Measurements from ENCODE around the gene ABCB6.
A peak's percentile ranks its signal among the peaks of the same experiment; 100 is the strongest.
"Not testable (repeated sequence)": the region's sequence is repeated elsewhere in the genome, so short reads cannot be mapped to it uniquely, and the experiment has no call there.

ABCB6 gene

GRCh38 chr2:219213486-219214071 is 5.2 kb downstream of the ABCB6 start:
- DNase-seq (ENCODE audit: low spot score), result no peak

- no peak for DNase-seq (ENCODE audit: low spot score)
These were observed 5.7 kb downstream of the ABCB6 start for GRCh38 chr2:219213026-219213415.

DNA sequence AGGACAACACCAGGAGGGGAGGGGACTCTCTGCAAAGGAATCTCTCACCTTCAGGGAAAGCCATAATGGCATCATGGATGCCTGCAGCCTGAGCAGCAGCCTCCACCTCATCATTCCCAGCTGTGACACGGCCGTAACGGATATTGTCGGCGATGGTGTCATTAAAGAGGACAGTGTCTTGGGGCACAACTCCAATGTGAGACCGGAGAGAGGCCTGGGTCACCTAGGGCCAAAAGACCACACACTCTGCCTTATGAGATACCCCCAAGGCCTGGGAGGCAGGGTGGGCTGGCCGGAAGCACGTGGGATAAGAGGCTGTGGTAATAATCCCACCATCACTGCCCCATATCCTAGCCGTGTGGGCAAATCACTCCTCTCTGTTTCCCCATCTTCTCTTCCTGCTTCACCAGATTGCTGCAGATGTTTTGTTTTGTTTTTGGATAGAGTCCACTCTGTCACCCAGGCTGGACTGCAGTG is 7.8 kb downstream of the ABCB6 start:
- no peak for DNase-seq (ENCODE audit: low spot score)

DNA sequence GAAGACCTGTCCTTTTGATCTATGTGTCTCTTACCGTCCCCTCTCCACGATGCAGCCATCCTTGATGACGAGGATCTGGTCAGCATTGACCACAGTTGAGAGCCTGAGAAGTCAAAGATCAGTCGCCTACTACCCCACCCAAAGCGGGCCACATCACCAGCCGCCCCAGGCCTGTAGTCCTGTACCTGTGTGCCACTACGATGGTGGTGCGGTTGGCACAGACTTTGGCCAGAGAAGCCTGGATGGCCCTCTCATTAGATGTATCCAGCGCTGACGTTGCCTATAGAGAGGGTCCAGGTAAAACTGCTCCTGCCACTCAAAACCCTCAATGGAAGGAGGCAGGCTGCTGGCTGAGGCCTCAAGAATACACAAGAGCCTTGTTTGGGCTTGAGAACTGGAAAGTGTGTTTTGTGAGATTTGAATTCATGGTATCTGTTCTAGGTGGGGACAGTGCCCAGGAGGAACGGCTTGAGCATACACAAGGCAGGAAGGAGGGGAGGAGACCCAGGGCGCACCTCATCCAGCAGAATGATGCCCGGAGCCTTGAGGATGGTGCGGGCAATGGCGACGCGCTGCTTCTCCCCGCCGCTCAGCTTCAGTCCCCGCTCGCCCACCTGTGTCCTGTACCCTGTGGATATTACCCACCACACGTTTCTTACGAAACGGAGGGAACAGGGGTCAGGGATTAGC is 8.4 kb downstream of the ABCB6 start:
- DNase-seq (ENCODE audit: low spot score), result no peak

DNA sequence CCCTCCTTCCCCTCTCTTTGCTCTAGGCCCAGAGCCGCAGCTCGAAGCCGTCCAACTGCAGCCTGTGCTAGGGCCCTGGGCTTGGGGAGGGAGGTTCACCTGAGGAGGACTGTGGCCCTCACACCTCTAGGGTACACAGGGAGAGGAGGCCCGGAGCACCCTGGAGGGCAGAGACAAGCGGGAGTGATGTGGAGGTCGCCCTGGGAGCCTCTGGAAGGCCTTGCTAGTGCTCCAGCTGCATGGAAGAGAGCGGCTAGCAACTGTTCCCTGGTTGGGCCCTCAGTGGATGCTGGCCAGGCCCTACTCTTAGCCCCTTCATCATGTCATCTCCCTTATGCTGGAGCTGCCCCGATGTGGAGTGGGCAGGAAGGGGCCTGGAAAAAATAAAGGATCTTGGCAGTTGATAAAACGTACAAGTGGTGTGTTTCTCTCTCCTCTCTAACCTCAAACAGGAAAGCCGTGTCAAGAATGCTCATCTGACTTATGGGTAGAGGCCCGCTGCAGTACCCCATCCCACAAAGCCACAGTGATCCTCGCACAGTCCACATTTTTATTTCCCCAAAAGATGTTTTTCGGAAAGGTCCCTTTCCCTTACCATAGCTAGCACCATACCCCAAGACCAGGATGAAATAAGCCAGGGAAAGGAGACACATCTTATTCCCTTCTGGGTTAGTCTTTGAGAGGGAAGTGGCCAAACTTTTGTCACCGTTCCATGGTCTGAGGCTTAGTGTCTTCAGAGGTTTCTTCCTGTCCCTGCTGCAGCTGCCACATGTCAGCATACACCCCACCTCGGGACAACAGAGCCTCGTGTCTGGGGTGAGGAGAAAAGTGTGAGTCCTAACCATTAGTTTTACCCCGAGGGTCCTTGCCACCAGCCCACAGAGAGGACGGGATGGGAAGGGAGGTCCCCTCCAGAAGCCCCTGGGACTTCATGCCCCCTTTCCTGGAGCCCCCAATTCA is 9.2 kb downstream of the ABCB6 start:
- no peak for DNase-seq (ENCODE audit: low spot score)

DNA sequence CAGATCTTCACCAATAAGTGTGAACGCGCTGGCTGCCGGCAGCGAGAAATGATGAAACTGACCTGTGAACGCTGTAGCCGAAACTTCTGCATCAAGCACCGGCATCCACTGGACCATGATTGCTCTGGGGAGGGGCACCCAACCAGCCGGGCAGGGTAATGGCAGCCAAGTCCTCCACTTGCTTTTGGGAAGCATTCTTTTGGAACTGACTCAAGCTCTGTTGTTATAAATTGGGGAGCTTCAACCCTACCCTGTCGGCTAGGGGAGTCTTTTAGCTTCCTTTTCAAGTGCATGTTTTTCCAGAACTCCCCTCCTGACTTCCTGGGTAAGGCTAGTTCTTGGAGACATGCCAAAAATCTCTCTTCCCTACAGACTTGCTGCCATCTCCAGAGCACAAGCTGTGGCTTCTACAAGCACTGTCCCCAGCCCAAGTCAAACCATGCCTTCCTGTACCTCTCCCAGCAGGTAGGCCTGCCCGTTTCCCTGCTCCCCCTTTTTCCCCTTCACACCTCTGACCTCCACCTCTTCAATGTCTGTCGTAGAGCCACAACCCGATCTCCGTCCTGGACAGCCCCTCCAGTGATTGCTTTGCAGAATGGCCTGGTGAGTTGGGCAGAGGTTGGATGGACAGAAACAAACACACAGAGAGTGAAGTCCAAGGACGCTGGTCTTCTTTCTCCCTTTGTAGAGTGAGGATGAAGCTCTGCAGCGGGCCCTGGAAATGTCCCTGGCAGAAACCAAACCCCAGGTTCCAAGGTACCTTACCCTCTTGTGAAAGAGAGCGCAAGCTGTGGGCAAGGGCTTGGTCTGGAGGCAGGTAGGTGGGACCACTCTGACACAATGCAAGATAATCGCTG is 10.6 kb downstream of the ABCB6 start:
- DNase-seq (ENCODE audit: low spot score), result no peak

- no peak for DNase-seq (ENCODE audit: low spot score)
These were observed 11.4 kb downstream of the ABCB6 start for GRCh38 chr2:219207134-219207883.

DNA sequence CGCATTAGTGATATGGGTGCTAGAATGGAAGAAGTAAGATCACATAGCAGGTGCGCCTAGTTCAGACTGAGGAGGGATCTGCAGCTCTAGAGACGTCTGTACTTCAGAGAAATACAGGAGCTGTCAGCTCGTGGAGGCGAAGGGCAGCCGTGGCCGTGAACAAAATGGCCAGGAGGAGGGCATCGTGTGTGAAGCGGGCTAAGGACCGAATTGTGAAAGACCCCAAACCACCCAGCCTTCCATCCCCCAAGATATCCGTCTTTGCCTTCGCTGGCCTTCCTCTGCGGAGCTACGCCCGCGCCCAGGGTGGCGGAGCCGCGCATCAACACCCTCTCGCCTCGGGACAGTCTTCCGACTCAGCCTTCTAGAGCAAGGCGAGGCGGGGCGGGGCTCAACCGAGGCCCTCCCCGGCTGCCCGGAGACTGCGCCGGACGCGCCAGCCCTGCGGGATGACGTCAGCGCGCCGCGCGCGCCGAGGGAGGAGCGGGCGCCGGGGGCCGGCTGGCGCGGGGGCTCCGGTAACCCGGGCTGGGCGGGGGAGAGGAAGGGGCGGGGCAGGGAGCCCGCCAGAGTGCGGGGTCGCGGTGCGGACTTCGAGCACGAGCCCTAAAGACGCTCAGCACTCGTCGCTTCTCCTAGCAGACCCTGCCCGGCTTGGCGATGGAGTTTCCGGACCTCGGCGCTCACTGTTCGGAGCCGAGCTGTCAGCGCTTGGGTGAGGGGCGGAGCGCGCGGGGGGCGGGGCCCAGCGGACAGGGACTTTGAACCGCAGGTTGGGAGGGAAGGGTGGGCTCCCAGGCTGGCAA is 12.2 kb downstream of the ABCB6 start, which contains the start of gene ZFAND2B:
Gene ZFAND2B (plus strand): TSS at position 455 of the 806 bp plus-strand sequence. CDS start 206 bp downstream, at position 661.
- peak; percentile 94 for DNase-seq (ENCODE audit: low spot score)

- no peak for DNase-seq (ENCODE audit: low spot score)
These were observed 12.8 kb downstream of the ABCB6 start for GRCh38 chr2:219205981-219206327.

GRCh38 chr2:219205165-219205538 is 13.6 kb downstream of the ABCB6 start:
- DNase-seq (ENCODE audit: low spot score), result no peak

DNA sequence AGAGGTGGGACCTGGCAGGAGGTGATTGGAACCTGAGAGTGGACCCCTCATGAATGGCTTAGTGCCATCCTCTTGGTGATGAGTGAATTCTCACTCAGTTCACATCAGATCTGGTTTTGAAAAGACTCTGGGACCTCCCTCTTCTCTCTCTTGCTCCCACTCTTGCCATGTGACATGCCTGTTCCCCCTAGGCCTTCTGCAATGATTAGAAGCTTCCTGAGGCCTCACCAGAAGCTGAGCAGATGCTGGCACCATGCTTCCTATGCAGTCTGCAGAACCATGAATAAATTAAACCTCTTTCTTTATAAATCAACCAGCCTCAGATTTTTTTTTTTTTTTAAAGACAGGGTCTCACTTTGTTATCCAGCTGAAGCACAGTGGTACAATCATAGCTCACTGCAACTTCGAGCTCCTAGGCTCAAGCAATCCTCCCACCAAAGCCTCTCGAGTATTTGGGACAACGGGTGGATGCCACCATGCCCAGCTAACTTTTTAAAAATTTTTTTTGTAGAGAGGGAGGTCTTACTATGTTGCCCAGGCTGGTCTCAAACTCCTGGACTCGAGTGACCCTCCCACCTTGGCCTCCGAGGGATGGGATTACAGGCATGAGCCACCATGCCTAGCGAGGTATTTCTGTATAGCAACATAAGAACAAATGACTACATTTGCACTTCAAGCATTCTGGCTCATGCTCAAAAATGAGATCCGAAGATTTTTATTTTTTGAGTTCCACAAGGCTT is 14.2 kb downstream of the ABCB6 start:
- DNase-seq (ENCODE audit: low spot score), result no peak

GRCh38 chr2:219201331-219201730 is 17.4 kb downstream of the ABCB6 start:
- not testable (repeated sequence) for DNase-seq (ENCODE audit: low spot score)

DNA sequence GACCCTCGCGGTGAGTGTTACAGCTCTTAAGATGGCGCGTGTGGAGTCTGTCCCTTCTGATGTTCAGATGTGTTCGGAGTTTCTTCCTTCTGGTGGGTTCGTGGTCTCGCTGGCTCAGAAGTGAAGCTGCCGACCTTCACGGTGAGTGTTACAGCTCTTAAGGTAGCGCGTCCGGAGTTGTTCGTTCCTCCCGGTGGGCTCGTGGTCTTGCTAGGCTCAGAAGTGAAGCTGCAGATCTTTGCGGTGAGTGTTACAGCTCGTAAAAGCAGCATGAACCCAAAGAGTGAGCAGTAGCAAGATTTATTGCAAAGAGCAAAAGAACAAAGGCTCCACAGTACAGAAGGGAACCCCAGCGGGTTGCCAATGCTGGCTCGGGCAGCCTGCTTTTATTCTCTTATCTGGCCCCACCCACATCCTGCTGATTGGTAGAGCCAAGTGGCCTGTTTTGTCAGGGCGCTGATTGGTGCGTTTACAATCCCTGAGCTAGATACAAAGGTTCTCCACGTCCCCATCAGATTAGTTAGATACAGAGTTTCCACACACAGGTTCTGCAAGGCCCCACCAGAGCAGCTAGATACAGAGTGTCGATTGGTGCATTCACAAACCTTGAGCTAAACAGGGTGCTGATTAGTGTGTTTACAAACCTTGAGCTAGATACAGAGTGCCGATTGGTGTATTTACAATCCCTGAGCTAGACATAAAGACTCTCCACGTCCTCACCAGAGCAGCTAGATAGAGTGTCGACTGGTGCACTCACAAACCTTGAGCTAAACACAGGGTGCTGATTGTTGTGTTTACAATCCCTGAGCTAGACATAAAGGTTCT is 18.0 kb downstream of the ABCB6 start:
- peak; percentile 21 for DNase-seq (ENCODE audit: low spot score)

DNA sequence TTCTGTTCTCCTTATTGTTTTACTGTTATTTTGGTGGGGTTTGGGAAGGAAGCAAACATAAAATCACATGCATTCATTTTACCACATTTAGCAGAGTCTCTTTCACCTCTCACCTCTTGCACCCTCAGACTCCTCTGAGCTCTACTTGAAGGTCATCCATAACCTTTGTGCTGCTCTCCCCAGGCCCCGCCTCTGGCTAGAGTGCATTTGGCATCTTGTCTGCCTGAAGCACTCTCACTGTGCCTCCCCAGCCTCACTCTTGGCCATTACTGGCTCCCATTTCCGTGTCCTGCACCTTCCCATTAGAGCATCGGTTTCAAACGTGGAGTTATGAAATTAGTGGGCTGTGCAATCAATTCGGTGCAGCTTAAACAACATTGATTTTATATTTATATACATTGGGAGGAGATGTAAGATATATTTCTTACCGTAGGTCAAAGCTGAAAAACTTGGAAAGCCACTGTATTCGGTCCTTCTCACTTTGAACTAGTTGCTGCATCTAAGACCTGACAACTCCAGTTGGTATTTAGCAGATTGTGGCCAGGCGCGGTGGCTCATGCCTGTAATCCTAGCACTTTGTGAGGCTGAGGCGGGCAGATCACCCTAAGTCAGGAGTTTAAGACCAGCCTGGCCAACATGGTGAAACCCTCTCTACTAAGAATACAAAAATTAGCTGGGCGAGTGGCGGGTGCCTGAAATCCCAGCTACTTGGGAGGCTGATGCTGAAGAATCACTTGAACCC is 19.1 kb downstream of the ABCB6 start:
- DNase-seq (ENCODE audit: low spot score), result no peak

GRCh38 chr2:219198974-219199373 is 19.8 kb downstream of the ABCB6 start:
- no peak for DNase-seq (ENCODE audit: low spot score)

- no peak for DNase-seq (ENCODE audit: low spot score)
These were observed 21.4 kb downstream of the ABCB6 start for GRCh38 chr2:219197388-219197787.

DNA sequence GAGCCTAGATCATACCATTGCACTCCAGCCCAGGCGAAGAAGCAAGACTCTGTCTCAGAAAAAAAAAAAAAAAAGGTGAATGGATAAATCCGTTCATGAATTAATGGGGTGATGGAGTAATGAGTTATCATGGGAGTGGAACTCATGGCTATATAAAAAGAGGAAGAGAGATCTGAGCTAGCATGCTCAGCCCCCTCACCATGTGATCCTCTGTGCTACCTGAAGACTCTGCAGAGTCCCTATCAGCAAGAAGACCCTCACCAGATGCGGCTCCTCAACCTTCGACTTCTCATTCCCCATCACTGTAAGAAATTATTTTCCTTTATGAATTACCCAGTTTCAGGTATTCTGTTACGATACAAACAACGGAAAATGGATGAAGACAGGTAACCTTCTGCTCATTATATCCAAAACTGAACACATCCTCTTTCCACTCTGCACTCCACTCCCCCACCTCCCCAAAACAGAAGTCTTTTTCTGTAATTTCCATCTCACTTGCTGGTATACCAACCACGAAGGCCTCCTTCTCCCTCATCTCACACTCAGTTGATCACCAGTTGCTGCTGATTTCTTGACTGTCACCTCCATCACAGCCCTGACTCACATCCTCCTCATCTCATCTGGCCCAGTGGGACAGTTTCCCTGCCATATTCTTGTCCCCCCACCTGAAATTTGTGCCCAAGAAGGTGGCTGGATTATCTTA is 31.9 kb downstream of the ABCB6 start:
- DNase-seq (ENCODE audit: low spot score), result no peak
